H1 (cell line): ENCODE data around the gene SFRP2.

ENCODE experiments used
- EP300 ChIP-seq, 2 experiments: IDR thresholded peaks; 1 replicate in 1 of 2; 2 replicates in 1 of 2; pipeline ENCODE4 v1.6.1; 2011 to 2012; ENCODE audit warnings: low read depth in 2 of 2, low read length in 2 of 2, mild to moderate bottlenecking in 2 of 2, borderline replicate concordance in 1 of 2, inconsistent platforms in 1 of 2, moderate library complexity in 1 of 2
- TF ChIP-seq, protein P1 (sequence below), 3 experiments: IDR thresholded peaks; 1 replicate in 2 of 3; 2 replicates in 1 of 3; pipeline versions ENCODE4 v1.5.1 to v1.6.1; 2011; ENCODE audit warnings: low read length in 3 of 3, mild to moderate bottlenecking in 3 of 3, inconsistent platforms in 2 of 3, low read depth in 1 of 3, moderate library complexity in 1 of 3; ENCODE audit not compliant: insufficient read depth in 1 of 3; ENCODE audit errors: control extremely low read depth in 1 of 3

DNA sequence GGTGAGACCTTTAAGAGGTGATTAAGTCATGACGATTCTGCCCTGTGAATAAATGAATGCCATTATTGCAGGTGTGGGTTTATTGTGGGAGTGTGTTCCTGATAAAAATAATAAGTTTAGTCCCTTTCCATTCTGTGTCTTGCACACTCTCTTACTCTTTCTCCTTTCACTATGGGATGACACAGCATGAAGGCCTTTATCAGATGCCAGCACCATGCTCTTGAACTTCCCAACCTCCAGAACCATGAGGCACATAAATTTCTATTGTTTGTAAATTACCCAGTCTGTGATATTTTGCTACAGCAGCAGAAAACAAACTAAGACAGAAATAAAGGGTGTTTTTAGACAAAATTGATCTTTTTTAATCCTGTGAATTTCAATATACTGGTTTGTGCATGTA, 10.5 kb downstream of the SFRP2 start:
- TF ChIP-seq EP300 (IDR thresholded peaks at IDR 0.05; ENCODE audit: borderline replicate concordance in 1 of 2, low read depth in 2 of 2, low read length in 2 of 2), result no peak
- TF ChIP-seq, protein P1, sequence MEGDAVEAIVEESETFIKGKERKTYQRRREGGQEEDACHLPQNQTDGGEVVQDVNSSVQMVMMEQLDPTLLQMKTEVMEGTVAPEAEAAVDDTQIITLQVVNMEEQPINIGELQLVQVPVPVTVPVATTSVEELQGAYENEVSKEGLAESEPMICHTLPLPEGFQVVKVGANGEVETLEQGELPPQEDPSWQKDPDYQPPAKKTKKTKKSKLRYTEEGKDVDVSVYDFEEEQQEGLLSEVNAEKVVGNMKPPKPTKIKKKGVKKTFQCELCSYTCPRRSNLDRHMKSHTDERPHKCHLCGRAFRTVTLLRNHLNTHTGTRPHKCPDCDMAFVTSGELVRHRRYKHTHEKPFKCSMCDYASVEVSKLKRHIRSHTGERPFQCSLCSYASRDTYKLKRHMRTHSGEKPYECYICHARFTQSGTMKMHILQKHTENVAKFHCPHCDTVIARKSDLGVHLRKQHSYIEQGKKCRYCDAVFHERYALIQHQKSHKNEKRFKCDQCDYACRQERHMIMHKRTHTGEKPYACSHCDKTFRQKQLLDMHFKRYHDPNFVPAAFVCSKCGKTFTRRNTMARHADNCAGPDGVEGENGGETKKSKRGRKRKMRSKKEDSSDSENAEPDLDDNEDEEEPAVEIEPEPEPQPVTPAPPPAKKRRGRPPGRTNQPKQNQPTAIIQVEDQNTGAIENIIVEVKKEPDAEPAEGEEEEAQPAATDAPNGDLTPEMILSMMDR (IDR thresholded peaks at IDR 0.05; ENCODE audit: control extremely low read depth in 1 of 3, insufficient read depth in 1 of 3, low read depth in 1 of 3, low read length in 3 of 3), result no peak
